K562 (cell line): ENCODE data around the gene JUND. TPM values are rescaled to one million over a fixed set of nuclear protein-coding genes. Genes with fewer than 3 reads are reported as not detected.

Source experiments
- CAMTA2 ChIP-seq: fragments of 250-450 bp; sonication (Bioruptor Pico); conservative IDR thresholded peaks from 2 replicates; pipeline ENCODE4 v1.5.1; 2022
- HMGN3 ChIP-seq: IDR thresholded peaks from 2 replicates; pipeline ENCODE4 v1.6.1; 2011; ENCODE audit warnings: borderline replicate concordance, low read depth, mild to moderate bottlenecking, mixed read lengths, low read length; ENCODE audit not compliant: insufficient read length; ENCODE audit errors: extremely low read depth
- NUFIP1 ChIP-seq: fragments of 450-650 bp; IDR thresholded peaks from 2 replicates; pipeline ENCODE4 v1.6.1; 2018; ENCODE audit not compliant: partially characterized antibody
- PATZ1 ChIP-seq: fragments of 250-450 bp; sonication (Bioruptor Pico); IDR thresholded peaks from 2 replicates; pipeline ENCODE4 v1.5.0; 2020; ENCODE audit warnings: mild to moderate bottlenecking, borderline replicate concordance
- PYGO2 ChIP-seq: fragments of 450-650 bp; IDR thresholded peaks from 2 replicates; pipeline ENCODE4 v1.6.1; 2016; ENCODE audit warnings: mild to moderate bottlenecking, missing genetic modification characterization, moderate library complexity, missing compliant biosample characterization
- ZFP36 ChIP-seq: fragments of 150-350 bp; IDR thresholded peaks from 2 replicates; pipeline ENCODE4 v1.6.1; 2018; ENCODE audit warnings: low read length, low read depth; ENCODE audit not compliant: partially characterized antibody
- ZNF197 ChIP-seq: fragments of 200-800 bp; sonication (Bioruptor generic); IDR thresholded peaks from 2 replicates; pipeline ENCODE4 v1.6.1; 2016; ENCODE audit warnings: low read depth, missing genetic modification characterization, missing compliant biosample characterization
- ZNF436 ChIP-seq: fragments of 250-450, 450-650 bp; sonication (Bioruptor Pico); formaldehyde crosslinking; IDR thresholded peaks from 2 replicates; pipeline ENCODE4 v1.7.0; 2020; ENCODE audit warnings: mild to moderate bottlenecking
- ZNF551 ChIP-seq: fragments of 250-450 bp; sonication (Bioruptor Pico); IDR thresholded peaks from 2 replicates; pipeline ENCODE4 v1.5.0; 2021; ENCODE audit warnings: mild to moderate bottlenecking, moderate library complexity
- polyA plus RNA-seq, 8 experiments: library from polyadenylated mRNA; depleted of rRNA in 4 of 8; stranded (reverse) in 5 of 8; unstranded in 3 of 8; fragments of >200 nt; fragmentation: Nextera tagmentation in 2 of 8; fragmentation: Illumina TruSeq in 1 of 8; extraction: Ambion mirVana in 2 of 8; extraction: Trizol in 1 of 8; gene quantifications; 2 replicates each; pipeline versions ENCODE4 v1.2.1 to v1.2.3, GENCODE V29; 2011 to 2014; ENCODE audit warnings: inconsistent platforms in 1 of 8, missing spikeins in 1 of 8
- total RNA-seq, 7 experiments: library from RNA; depleted of rRNA in 6 of 7; stranded (reverse); fragments of >200 nt in 6 of 7; fragmentation: Illumina TruSeq in 2 of 7; extraction: Trizol in 2 of 7; gene quantifications; 2 replicates each; pipeline versions ENCODE4 v1.2.1 to v1.2.3, GENCODE V29; 2011 to 2021; ENCODE audit warnings: low replicate concordance in 1 of 7
- TF ChIP-seq, protein P1 (sequence below): IDR thresholded peaks from 2 replicates; pipeline ENCODE4 v1.6.1; 2012; ENCODE audit warnings: low read depth, low read length, improper control_type of control experiment, borderline replicate concordance
- TF ChIP-seq, protein P2 (sequence below), 3 experiments: IDR thresholded peaks in 2 of 3; conservative IDR thresholded peaks in 1 of 3; 2 replicates each; pipeline ENCODE4 v1.5.1; 2011 to 2012; ENCODE audit warnings: low read length in 3 of 3, mild to moderate bottlenecking in 3 of 3, control low read depth in 2 of 3, improper control_type of control experiment in 1 of 3, inconsistent platforms in 1 of 3, low read depth in 1 of 3, mixed read lengths in 1 of 3, moderate library complexity in 1 of 3; ENCODE audit not compliant: insufficient read depth in 2 of 3

Gene JUND
- total and polyA plus RNA-seq, 9 of the 15 experiments (the other 6 are each of a cell fraction or from before 2014, with no cell fraction given), result 6.4 to 286 (median 42.3) TPM

GRCh38 chr19:18269070-18269723, 12.2 kb downstream of the JUND start (continued):
- TF ChIP-seq, protein P1, sequence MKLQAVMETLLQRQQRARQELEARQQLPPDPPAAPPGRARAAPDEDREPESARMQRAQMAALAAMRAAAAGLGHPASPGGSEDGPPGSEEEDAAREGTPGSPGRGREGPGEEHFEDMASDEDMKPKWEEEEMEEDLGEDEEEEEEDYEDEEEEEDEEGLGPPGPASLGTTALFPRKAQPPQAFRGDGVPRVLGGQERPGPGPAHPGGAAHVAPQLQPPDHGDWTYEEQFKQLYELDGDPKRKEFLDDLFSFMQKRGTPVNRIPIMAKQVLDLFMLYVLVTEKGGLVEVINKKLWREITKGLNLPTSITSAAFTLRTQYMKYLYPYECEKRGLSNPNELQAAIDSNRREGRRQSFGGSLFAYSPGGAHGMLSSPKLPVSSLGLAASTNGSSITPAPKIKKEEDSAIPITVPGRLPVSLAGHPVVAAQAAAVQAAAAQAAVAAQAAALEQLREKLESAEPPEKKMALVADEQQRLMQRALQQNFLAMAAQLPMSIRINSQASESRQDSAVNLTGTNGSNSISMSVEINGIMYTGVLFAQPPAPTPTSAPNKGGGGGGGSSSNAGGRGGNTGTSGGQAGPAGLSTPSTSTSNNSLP, result no peak
- TF ChIP-seq PATZ1 (no peak), ZFP36 (peak; percentile 97), NUFIP1 (no peak), HMGN3 (no peak), PYGO2 (tag) (no peak), CAMTA2 (CRISPR knock-in tag) (no peak), ZNF197 (CRISPR knock-in tag) (no peak), ZNF436 (peak; percentile 35; the same call in 1 of the 2 replicates), ZNF551 (CRISPR knock-in tag) (no peak)
- TF ChIP-seq, protein P2, sequence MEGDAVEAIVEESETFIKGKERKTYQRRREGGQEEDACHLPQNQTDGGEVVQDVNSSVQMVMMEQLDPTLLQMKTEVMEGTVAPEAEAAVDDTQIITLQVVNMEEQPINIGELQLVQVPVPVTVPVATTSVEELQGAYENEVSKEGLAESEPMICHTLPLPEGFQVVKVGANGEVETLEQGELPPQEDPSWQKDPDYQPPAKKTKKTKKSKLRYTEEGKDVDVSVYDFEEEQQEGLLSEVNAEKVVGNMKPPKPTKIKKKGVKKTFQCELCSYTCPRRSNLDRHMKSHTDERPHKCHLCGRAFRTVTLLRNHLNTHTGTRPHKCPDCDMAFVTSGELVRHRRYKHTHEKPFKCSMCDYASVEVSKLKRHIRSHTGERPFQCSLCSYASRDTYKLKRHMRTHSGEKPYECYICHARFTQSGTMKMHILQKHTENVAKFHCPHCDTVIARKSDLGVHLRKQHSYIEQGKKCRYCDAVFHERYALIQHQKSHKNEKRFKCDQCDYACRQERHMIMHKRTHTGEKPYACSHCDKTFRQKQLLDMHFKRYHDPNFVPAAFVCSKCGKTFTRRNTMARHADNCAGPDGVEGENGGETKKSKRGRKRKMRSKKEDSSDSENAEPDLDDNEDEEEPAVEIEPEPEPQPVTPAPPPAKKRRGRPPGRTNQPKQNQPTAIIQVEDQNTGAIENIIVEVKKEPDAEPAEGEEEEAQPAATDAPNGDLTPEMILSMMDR (IDR thresholded peaks at IDR 0.05 in 2 of 3, conservative IDR thresholded peaks at IDR 0.05 in 1 of 3; ENCODE audit: insufficient read depth in 2 of 3, low read depth in 1 of 3, low read length in 3 of 3), result no peak
